DOHH2 (cell line): ENCODE data around the gene CASZ1.

ENCODE experiments used
- H3F3A ChIP-seq: fragments of 200-600 bp; sonication (generic), shearing (Covaris generic); 2 replicates; pipeline ENCODE4 v1.6.0; 2016; ENCODE audit warnings: antibody characterized with exemption, mild to moderate bottlenecking; ENCODE audit not compliant: control insufficient read depth, insufficient read depth
- H3K27ac ChIP-seq: fragments of 200-600 bp; sonication (generic); 2 replicates; pipeline ENCODE4 v1.5.1; 2014; ENCODE audit warnings: low read depth, mild to moderate bottlenecking, low read length, moderate library complexity
- H3K27me3 ChIP-seq: fragments of 200-600 bp; sonication (generic); 2 replicates; pipeline ENCODE4 v1.6.1; 2014; ENCODE audit warnings: mild to moderate bottlenecking, low read length, mixed read lengths; ENCODE audit not compliant: control insufficient read depth
- H3K36me3 ChIP-seq: fragments of 200-600 bp; sonication (generic); 2 replicates; pipeline ENCODE4 v1.6.1; 2014; ENCODE audit warnings: mild to moderate bottlenecking, low read length, moderate library complexity, mixed read lengths; ENCODE audit not compliant: control insufficient read depth
- H3K4me1 ChIP-seq: fragments of 200-600 bp; sonication (generic); 2 replicates; pipeline ENCODE4 v1.6.1; 2014; ENCODE audit warnings: mild to moderate bottlenecking, low read length, mixed read lengths; ENCODE audit not compliant: control insufficient read depth
- H3K4me2 ChIP-seq: fragments of 200-600 bp; sonication (generic); 2 replicates; pipeline ENCODE4 v1.6.0; 2014; ENCODE audit warnings: mild to moderate bottlenecking, low read length, moderate library complexity
- H3K4me3 ChIP-seq: fragments of 200-600 bp; sonication (generic); 2 replicates; pipeline ENCODE4 v1.5.1; 2014; ENCODE audit warnings: mild to moderate bottlenecking, low read length, mixed read lengths
- H3K79me2 ChIP-seq: fragments of 200-600 bp; sonication (generic); 2 replicates; pipeline ENCODE4 v1.6.1; 2014; ENCODE audit warnings: mild to moderate bottlenecking, low read length, mixed read lengths; ENCODE audit not compliant: control insufficient read depth
- H3K9me2 ChIP-seq: fragments of 200-600 bp; sonication (generic); replicated peaks from 2 replicates; pipeline ENCODE4 v1.6.1; 2014; ENCODE audit warnings: mild to moderate bottlenecking, low read length, mixed read lengths; ENCODE audit not compliant: control insufficient read depth
- H3K9me3 ChIP-seq: fragments of 200-600 bp; sonication (generic); 2 replicates; pipeline ENCODE4 v1.6.1; 2014; ENCODE audit warnings: antibody characterized with exemption, low read length, mixed read lengths; ENCODE audit not compliant: control insufficient read depth, insufficient read depth
- H4K20me1 ChIP-seq: fragments of 200-600 bp; sonication (generic); 2 replicates; pipeline ENCODE4 v1.6.0; 2014; ENCODE audit warnings: low read depth, mild to moderate bottlenecking, antibody characterized with exemption, low read length, moderate library complexity; ENCODE audit not compliant: control insufficient read depth, insufficient read depth
- CTCF ChIP-seq: fragments of 200-600 bp; sonication (generic); IDR thresholded peaks from one replicate; pipeline ENCODE4 v1.5.1; 2014; ENCODE audit warnings: antibody characterized with exemption, mild to moderate bottlenecking, low read depth, low read length; ENCODE audit not compliant: poor library complexity, severe bottlenecking
- EZH2phosphoT487 ChIP-seq: fragments of 200-600 bp; sonication (generic); IDR thresholded peaks from 2 replicates; pipeline ENCODE4 v1.6.1; 2017; ENCODE audit warnings: borderline replicate concordance, mild to moderate bottlenecking, antibody characterized with exemption, low read length, moderate library complexity, mixed read lengths

Gene CASZ1

GRCh38 chr1:10721381-10722321, 74.8 kb downstream of the CASZ1 start:
- Histone ChIP-seq H3K9me2 (no peaks in the 10 kb centered on the region), H3K27ac (no peak overlapping the region), H3K4me1 (no peaks in the 10 kb centered on the region), H3K36me3 (no peaks in the 10 kb centered on the region), H4K20me1 (no peaks in the 10 kb centered on the region), H3K4me3 (no peak overlapping the region), H3K27me3 (no peaks in the 10 kb centered on the region), H3K79me2 (no peaks in the 10 kb centered on the region), H3F3A (no peaks in the 10 kb centered on the region), H3K4me2 (no peak overlapping the region), H3K9me3 (no peaks in the 10 kb centered on the region)
- TF ChIP-seq CTCF (no peak), EZH2phosphoT487 (no peak)

- no peaks in the 10 kb centered on the region for H3F3A ChIP-seq
- H4K20me1 ChIP-seq = no peaks in the 10 kb centered on the region
- no peaks in the 10 kb centered on the region for H3K9me3 ChIP-seq
- H3K4me1 ChIP-seq = no peaks in the 10 kb centered on the region
- no peak overlapping the region for H3K4me3 ChIP-seq
- no peaks in the 10 kb centered on the region for H3K36me3 ChIP-seq
- H3K27ac ChIP-seq = no peak overlapping the region
- H3K79me2 ChIP-seq = no peaks in the 10 kb centered on the region
- no peaks in the 10 kb centered on the region for H3K9me2 ChIP-seq
- TF ChIP-seq EZH2phosphoT487 (no peak), CTCF (no peak)
- H3K4me2 ChIP-seq = no peak overlapping the region
- no peaks in the 10 kb centered on the region for H3K27me3 ChIP-seq
These were observed 75.8 kb downstream of the CASZ1 start for GRCh38 chr1:10720635-10721034.

GRCh38 chr1:10718083-10718415, 78.4 kb downstream of the CASZ1 start:
- Histone ChIP-seq H3K27me3 (no peaks in the 10 kb centered on the region), H3K79me2 (no peaks in the 10 kb centered on the region), H3K9me3 (no peaks in the 10 kb centered on the region), H3K4me3 (no peak overlapping the region), H4K20me1 (no peaks in the 10 kb centered on the region), H3K36me3 (no peaks in the 10 kb centered on the region), H3K9me2 (no peaks in the 10 kb centered on the region), H3K27ac (no peak overlapping the region), H3K4me2 (no peak overlapping the region), H3K4me1 (no peaks in the 10 kb centered on the region), H3F3A (no peaks in the 10 kb centered on the region)
- TF ChIP-seq CTCF (no peak), EZH2phosphoT487 (no peak)
